HepG2 (cell line): ENCODE measurements around the gene RUSF1. TPM values are rescaled to one million over a fixed set of nuclear protein-coding genes. Genes with fewer than 3 reads are reported as not detected.

Experiments
- ATAC-seq: fragments of 200-7000 bp; cut with Tn5 transposase; 3 replicates; pipeline ENCODE4 v1.9.1; 2020; ENCODE audit warnings: mild to moderate bottlenecking, moderate library complexity
- BruUV-seq: library from RNA; stranded (reverse); fragments of 400-500 nt; replicated peaks from 2 replicates; lab custom pipeline; 2021; lab: Mats Ljungman, UMichigan
- CTCF ChIA-PET: fragments of 300-600 bp; formaldehyde crosslinking; extraction: SDS; loops from one replicate; lab custom pipeline; 2021; ENCODE audit warnings: low total read pairs, inconsistent platforms, low intra/inter-chr PET ratio; lab: Yijun Ruan, JAX
- POLR2A ChIA-PET: fragments of 350-600 bp; sonication (Branson Sonifier 250); formaldehyde crosslinking; loops from one replicate; lab custom pipeline; 2020; ENCODE audit warnings: antibody characterized with exemption, inconsistent platforms; lab: Yijun Ruan, JAX
- DNase-seq: peaks from one replicate; pipeline ENCODE4 v3.0.0-alpha.2; 2015; ENCODE audit warnings: low spot score
- FAIRE-seq: peaks from 3 replicates; lab custom pipeline; 2011; peaks lifted over from hg19 to GRCh38; lab: Jason Lieb, UNC
- H2AFZ ChIP-seq: one replicate; pipeline ENCODE4 v1.6.1; 2011; ENCODE audit warnings: low read length, inconsistent platforms
- H3K27ac ChIP-seq: fragments of 300-600 bp; 3 replicates; pipeline ENCODE4 v1.8.0; 2011; ENCODE audit warnings: mixed run types, mild to moderate bottlenecking, mixed read lengths, low read length, inconsistent platforms; ENCODE audit not compliant: insufficient read depth; ENCODE audit errors: extremely low read length
- H3K27me3 ChIP-seq, 2 experiments: fragments of 200-600 bp in 1 of 2; 2 replicates in 1 of 2; 3 replicates in 1 of 2; pipeline versions ENCODE4 v1.6.0 to v1.8.0; 2011; ENCODE audit warnings: low read length in 2 of 2, mild to moderate bottlenecking in 2 of 2, moderate library complexity in 2 of 2, inconsistent platforms in 1 of 2; ENCODE audit not compliant: insufficient read depth in 2 of 2, control insufficient read depth in 1 of 2
- H3K36me3 ChIP-seq, 2 experiments: fragments of 200-600 bp in 1 of 2; replicated peaks in 1 of 2; 2 replicates in 1 of 2; 3 replicates in 1 of 2; pipeline versions ENCODE4 v1.5.1 to v1.8.0; 2011; ENCODE audit warnings: low read length in 2 of 2, inconsistent platforms in 1 of 2; ENCODE audit not compliant: insufficient read depth in 2 of 2, control insufficient read depth in 1 of 2
- H3K4me1 ChIP-seq: 2 replicates; pipeline ENCODE4 v1.5.1; 2012; ENCODE audit warnings: low read length, inconsistent platforms; ENCODE audit not compliant: insufficient read depth
- H3K4me2 ChIP-seq: 2 replicates; pipeline ENCODE4 v1.6.0; 2011; ENCODE audit warnings: low read depth, low read length, inconsistent platforms
- H3K4me3 ChIP-seq, 3 experiments: fragments of 200-600 bp in 1 of 3; sonication (generic), shearing (Covaris generic) in 1 of 3; replicated peaks in 1 of 3; 2 replicates each; pipeline ENCODE4 v1.5.1; 2011 to 2016; ENCODE audit warnings: low read length in 3 of 3, inconsistent platforms in 2 of 3, low read depth in 2 of 3, mild to moderate bottlenecking in 2 of 3, control low read depth in 1 of 3, mixed read lengths in 1 of 3; ENCODE audit not compliant: insufficient read depth in 1 of 3
- H3K79me2 ChIP-seq: one replicate; pipeline ENCODE4 v1.6.1; 2011; ENCODE audit warnings: low read length, inconsistent platforms; ENCODE audit not compliant: insufficient read depth
- H3K9ac ChIP-seq: 2 replicates; pipeline ENCODE4 v1.6.0; 2011; ENCODE audit warnings: mild to moderate bottlenecking, low read depth, low read length, inconsistent platforms; ENCODE audit not compliant: insufficient read depth
- H3K9me3 ChIP-seq: 2 replicates; pipeline ENCODE4 v1.5.1; 2012; ENCODE audit warnings: mild to moderate bottlenecking, low read length
- H4K20me1 ChIP-seq: 2 replicates; pipeline ENCODE4 v1.6.0; 2011; ENCODE audit warnings: inconsistent platforms, mild to moderate bottlenecking, low read length, moderate library complexity; ENCODE audit not compliant: insufficient read depth
- CBX5 ChIP-seq: sonication (generic); formaldehyde crosslinking; IDR thresholded peaks from 2 replicates; pipeline ENCODE4 v1.4.0; 2020; ENCODE audit warnings: missing genetic modification reagents, borderline replicate concordance
- FOXK2 ChIP-seq: fragments of 450-650 bp; IDR thresholded peaks from 2 replicates; pipeline ENCODE4 v1.6.1; 2016
- KAT8 ChIP-seq: IDR thresholded peaks from 2 replicates; pipeline ENCODE4 v1.6.1; 2016; ENCODE audit warnings: missing genetic modification reagents, missing compliant biosample characterization
- NR1H2 ChIP-seq: sonication (generic); formaldehyde crosslinking; IDR thresholded peaks from 2 replicates; pipeline ENCODE4 v1.8.1; 2022; ENCODE audit warnings: low read depth, missing genetic modification reagents, borderline replicate concordance
- ONECUT2 ChIP-seq: sonication (generic); formaldehyde crosslinking; IDR thresholded peaks from 2 replicates; pipeline ENCODE4 v1.4.0; 2020; ENCODE audit warnings: missing genetic modification reagents
- SCMH1 ChIP-seq: sonication (generic); formaldehyde crosslinking; IDR thresholded peaks from 2 replicates; pipeline ENCODE4 v1.9.0; 2021; ENCODE audit warnings: missing genetic modification reagents, mild to moderate bottlenecking, borderline replicate concordance
- SMAD9 ChIP-seq: sonication (generic); formaldehyde crosslinking; IDR thresholded peaks from 2 replicates; pipeline ENCODE4 v1.5.1; 2020; ENCODE audit warnings: mild to moderate bottlenecking, missing genetic modification reagents
- SMC3 ChIP-seq: IDR thresholded peaks from 2 replicates; pipeline ENCODE4 v1.6.1; 2011; ENCODE audit warnings: low read length, improper control_type of control experiment
- ZNF180 ChIP-seq: sonication (generic); formaldehyde crosslinking; IDR thresholded peaks from 2 replicates; pipeline ENCODE4 v1.4.0; 2020; ENCODE audit warnings: low read depth, missing genetic modification reagents, borderline replicate concordance
- ZNF3 ChIP-seq: IDR thresholded peaks from 2 replicates; pipeline ENCODE4 v1.7.0; 2017; ENCODE audit warnings: inconsistent platforms
- ZNF790 ChIP-seq: sonication (generic); formaldehyde crosslinking; IDR thresholded peaks from 2 replicates; pipeline ENCODE4 v1.8.0; 2022; ENCODE audit warnings: missing genetic modification reagents, mild to moderate bottlenecking, borderline replicate concordance
- ZNF816 ChIP-seq: sonication (generic); formaldehyde crosslinking; IDR thresholded peaks from 2 replicates; pipeline ENCODE4 v1.8.0; 2022; ENCODE audit warnings: missing genetic modification reagents, mild to moderate bottlenecking, borderline replicate concordance
- ZSCAN25 ChIP-seq: sonication (generic); formaldehyde crosslinking; IDR thresholded peaks from 2 replicates; pipeline ENCODE4 v1.8.0; 2022; ENCODE audit warnings: mild to moderate bottlenecking, missing genetic modification reagents
- WGBS: methylation state at CpG from one replicate; pipeline ENCODE4 v1.1.6; 2017; ENCODE audit warnings: low lambda C conversion rate; 5-methylcytosine and 5-hydroxymethylcytosine counted together
- in situ Hi-C: cut with HindIII; loops from 2 replicates; pipeline ENCODE4 v1.10.0; 2017; ENCODE audit warnings: low pct_unique_long_range_greater_than_20kb; ENCODE audit not compliant: extremely low pct_ligation_motif_present
- intact Hi-C: fragments of 100-400 bp; cut with micrococcal nuclease; formaldehyde crosslinking; loops from one replicate; pipeline ENCODE4 v1.10.0; 2022; ENCODE audit not compliant: unreplicated experiment
- polyA plus RNA-seq, 8 experiments: library from polyadenylated mRNA; depleted of rRNA in 3 of 8; stranded (reverse) in 7 of 8; unstranded in 1 of 8; fragments of >200 nt; fragmentation: Illumina TruSeq in 4 of 8; extraction: Trizol in 4 of 8; gene quantifications; 2 replicates each; pipeline versions ENCODE4 v1.2.1 to v1.2.3, GENCODE V29; 2011 to 2016; ENCODE audit warnings: low read depth in 4 of 8, missing spikeins in 1 of 8, mixed read lengths in 1 of 8; ENCODE audit not compliant: insufficient read depth in 1 of 8
- total RNA-seq, 5 experiments: library from RNA; depleted of rRNA; stranded (reverse); fragments of >200 nt; fragmentation: Illumina TruSeq; extraction: Trizol; gene quantifications; 2 replicates each; pipeline ENCODE4 v1.2.3, GENCODE V29; 2016; ENCODE audit warnings: low read depth in 1 of 5
- TF ChIP-seq, protein P1 (sequence below): sonication (generic); formaldehyde crosslinking; IDR thresholded peaks from 2 replicates; pipeline ENCODE4 v1.8.0; 2022; ENCODE audit warnings: mild to moderate bottlenecking, missing genetic modification reagents, borderline replicate concordance
- TF ChIP-seq, protein P2 (sequence below): sonication (generic); formaldehyde crosslinking; conservative IDR thresholded peaks from 2 replicates; pipeline ENCODE4 v1.4.0; 2020; ENCODE audit warnings: missing genetic modification reagents
- TF ChIP-seq, protein P3 (sequence below): sonication (generic); formaldehyde crosslinking; IDR thresholded peaks from 2 replicates; pipeline ENCODE4 v1.8.0; 2022; ENCODE audit warnings: mild to moderate bottlenecking, missing genetic modification reagents, moderate library complexity
- TF ChIP-seq, protein P4 (sequence below): sonication (generic); formaldehyde crosslinking; IDR thresholded peaks from 2 replicates; pipeline ENCODE4 v1.4.0; 2020; ENCODE audit warnings: missing genetic modification reagents

RUSF1 gene
- total and polyA plus RNA-seq, 2 of the 13 experiments (the other 11 are each of a cell fraction or from before 2014, with no cell fraction given): 40.8 to 50.2 TPM

DNA sequence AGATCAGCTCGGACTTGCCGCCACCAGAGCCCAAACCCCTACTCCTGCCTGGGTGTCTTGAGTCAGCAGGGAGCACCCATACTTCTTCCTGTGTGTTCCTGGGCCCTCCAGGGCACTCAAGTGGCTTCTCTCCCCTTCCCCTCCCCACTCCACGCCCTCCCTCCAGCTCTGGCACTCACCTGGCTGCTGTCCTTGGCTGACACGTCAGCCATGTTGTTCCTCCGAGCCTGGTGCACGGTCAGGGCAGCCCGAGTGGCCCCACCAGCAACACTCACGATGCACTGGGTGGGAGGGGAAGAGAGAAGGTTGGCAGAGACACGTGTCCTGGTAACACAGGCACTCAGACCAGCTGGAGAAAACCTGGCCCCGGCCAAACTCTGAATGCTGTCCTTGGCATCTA is 11.5 kb downstream of the RUSF1 start:
- ChIA-PET CTCF (no interaction called here), POLR2A (interaction anchor here (1.0 to 3.1 kb wide), 2 partner anchors 11 to 19 kb away, joined by 3 to 14 read pairs; partner anchors contain the start of gene RUSF1)
- BruUV-seq: no TSS peak
- Histone ChIP-seq H3K9me3 (no peaks in the 10 kb centered on the region), H3K4me1 (peaks cover 7% of the 10 kb centered on the region), H3K9ac (no peak overlapping the region), H2AFZ (no peak overlapping the region), H4K20me1 (no peaks in the 10 kb centered on the region), H3K27ac (no peak overlapping the region), H3K27me3 (no peaks in the 10 kb centered on the region), H3K79me2 (no peaks in the 10 kb centered on the region), H3K4me2 (no peak overlapping the region), H3K4me3 (no peak overlapping the region), H3K36me3 (peaks cover 34 to 85% of the 10 kb centered on the region in 2 experiments)
- DNase-seq (no peak), ATAC-seq (no peak), FAIRE-seq (no peak)
- 93% methylated on average over 9 of the region's 10 CpGs for WGBS
- TF ChIP-seq, protein P1, sequence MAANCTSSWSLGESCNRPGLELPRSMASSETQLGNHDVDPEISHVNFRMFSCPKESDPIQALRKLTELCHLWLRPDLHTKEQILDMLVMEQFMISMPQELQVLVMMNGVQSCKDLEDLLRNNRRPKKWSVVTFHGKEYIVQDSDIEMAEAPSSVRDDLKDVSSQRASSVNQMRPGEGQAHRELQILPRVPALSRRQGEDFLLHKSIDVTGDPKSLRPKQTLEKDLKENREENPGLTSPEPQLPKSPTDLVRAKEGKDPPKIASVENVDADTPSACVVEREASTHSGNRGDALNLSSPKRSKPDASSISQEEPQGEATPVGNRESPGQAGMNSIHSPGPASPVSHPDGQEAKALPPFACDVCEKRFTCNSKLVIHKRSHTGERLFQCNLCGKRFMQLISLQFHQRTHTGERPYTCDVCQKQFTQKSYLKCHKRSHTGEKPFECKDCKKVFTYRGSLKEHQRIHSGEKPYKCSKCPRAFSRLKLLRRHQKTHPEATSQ (CRISPR knock-in tag): no peak
- TF ChIP-seq SCMH1 (CRISPR knock-in tag) (no peak), KAT8 (CRISPR knock-in tag) (no peak), ZNF816 (CRISPR knock-in tag) (no peak), CBX5 (CRISPR knock-in tag) (no peak), NR1H2 (no peak), ZNF180 (CRISPR knock-in tag) (no peak), ZNF3 (CRISPR knock-in tag) (no peak), SMAD9 (CRISPR knock-in tag) (no peak), SMC3 (no peak), ZNF790 (no peak), ONECUT2 (CRISPR knock-in tag) (no peak), FOXK2 (no peak), ZSCAN25 (CRISPR knock-in tag) (no peak)
- TF ChIP-seq, protein P2, sequence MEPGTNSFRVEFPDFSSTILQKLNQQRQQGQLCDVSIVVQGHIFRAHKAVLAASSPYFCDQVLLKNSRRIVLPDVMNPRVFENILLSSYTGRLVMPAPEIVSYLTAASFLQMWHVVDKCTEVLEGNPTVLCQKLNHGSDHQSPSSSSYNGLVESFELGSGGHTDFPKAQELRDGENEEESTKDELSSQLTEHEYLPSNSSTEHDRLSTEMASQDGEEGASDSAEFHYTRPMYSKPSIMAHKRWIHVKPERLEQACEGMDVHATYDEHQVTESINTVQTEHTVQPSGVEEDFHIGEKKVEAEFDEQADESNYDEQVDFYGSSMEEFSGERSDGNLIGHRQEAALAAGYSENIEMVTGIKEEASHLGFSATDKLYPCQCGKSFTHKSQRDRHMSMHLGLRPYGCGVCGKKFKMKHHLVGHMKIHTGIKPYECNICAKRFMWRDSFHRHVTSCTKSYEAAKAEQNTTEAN (CRISPR knock-in tag): no peak
- TF ChIP-seq, protein P3, sequence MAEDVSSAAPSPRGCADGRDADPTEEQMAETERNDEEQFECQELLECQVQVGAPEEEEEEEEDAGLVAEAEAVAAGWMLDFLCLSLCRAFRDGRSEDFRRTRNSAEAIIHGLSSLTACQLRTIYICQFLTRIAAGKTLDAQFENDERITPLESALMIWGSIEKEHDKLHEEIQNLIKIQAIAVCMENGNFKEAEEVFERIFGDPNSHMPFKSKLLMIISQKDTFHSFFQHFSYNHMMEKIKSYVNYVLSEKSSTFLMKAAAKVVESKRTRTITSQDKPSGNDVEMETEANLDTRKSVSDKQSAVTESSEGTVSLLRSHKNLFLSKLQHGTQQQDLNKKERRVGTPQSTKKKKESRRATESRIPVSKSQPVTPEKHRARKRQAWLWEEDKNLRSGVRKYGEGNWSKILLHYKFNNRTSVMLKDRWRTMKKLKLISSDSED (CRISPR knock-in tag): no peak
- TF ChIP-seq, protein P4, sequence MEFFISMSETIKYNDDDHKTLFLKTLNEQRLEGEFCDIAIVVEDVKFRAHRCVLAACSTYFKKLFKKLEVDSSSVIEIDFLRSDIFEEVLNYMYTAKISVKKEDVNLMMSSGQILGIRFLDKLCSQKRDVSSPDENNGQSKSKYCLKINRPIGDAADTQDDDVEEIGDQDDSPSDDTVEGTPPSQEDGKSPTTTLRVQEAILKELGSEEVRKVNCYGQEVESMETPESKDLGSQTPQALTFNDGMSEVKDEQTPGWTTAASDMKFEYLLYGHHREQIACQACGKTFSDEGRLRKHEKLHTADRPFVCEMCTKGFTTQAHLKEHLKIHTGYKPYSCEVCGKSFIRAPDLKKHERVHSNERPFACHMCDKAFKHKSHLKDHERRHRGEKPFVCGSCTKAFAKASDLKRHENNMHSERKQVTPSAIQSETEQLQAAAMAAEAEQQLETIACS: no peak
- intact Hi-C loops: no loop called here
- in situ Hi-C loops: no loop called here
